Left lung (tissue), 10 donors: ENCODE results near the gene OR2Y1. TPM values are rescaled to one million over a fixed set of nuclear protein-coding genes. Genes with fewer than 3 reads are reported as not detected.
"Not testable (repeated sequence)": the region's sequence is repeated elsewhere in the genome, so short reads cannot be mapped to it uniquely, and the experiment has no call there.

Source experiments
- ATAC-seq: fragments of 200-7000 bp; cut with Tn5 transposase; one replicate; pipeline ENCODE4 v1.9.1; 2020; ENCODE audit warnings: moderate library complexity
- DNase-seq, 4 donors: peaks; one replicate each; pipeline ENCODE4 v3.0.0-alpha.2; 2013 to 2020
- H3K27ac ChIP-seq, 2 donors: fragments of 200-600 bp; sonication (generic) in 1 of 2; one replicate each; pipeline versions ENCODE4 v1.5.0 to v1.8.0; 2020 to 2021
- H3K27me3 ChIP-seq, 2 donors: fragments of 200-600 bp; sonication (generic) in 1 of 2; one replicate each; pipeline versions ENCODE4 v1.5.0 to v1.8.0; 2020 to 2021
- H3K36me3 ChIP-seq, 2 donors: fragments of 200-600 bp; sonication (generic) in 1 of 2; one replicate each; pipeline versions ENCODE4 v1.5.0 to v1.8.0; 2020 to 2021
- H3K4me1 ChIP-seq, 2 donors: fragments of 200-600 bp; one replicate each; pipeline ENCODE4 v1.8.0; 2021
- H3K4me3 ChIP-seq, 2 donors: fragments of 200-600 bp; sonication (generic) in 1 of 2; one replicate each; pipeline versions ENCODE4 v1.5.0 to v1.8.0; 2020 to 2021; ENCODE audit warnings: mild to moderate bottlenecking in 1 of 2
- H3K9me3 ChIP-seq, 2 donors: fragments of 200-600 bp; sonication (generic) in 1 of 2; one replicate each; pipeline versions ENCODE4 v1.5.0 to v1.8.0; 2020 to 2021
- CTCF ChIP-seq, 2 donors: fragments of 200-600 bp; sonication (generic) in 1 of 2; IDR thresholded peaks; one replicate each; pipeline versions ENCODE4 v1.5.0 to v1.8.0; 2021; ENCODE audit warnings: antibody characterized with exemption in 2 of 2
- intact Hi-C, 2 donors: fragments of 100-400 bp; cut with DNase I; formaldehyde crosslinking; loops; one replicate each; pipeline versions ENCODE4 v1.11.2 to v1.14.2; 2022
- polyA plus RNA-seq, 6 donors: library from polyadenylated mRNA; unstranded; fragments of 120-200 nt; gene quantifications; one replicate each; pipeline ENCODE4 v1.2.1, GENCODE V29; 2013; ENCODE audit not compliant: insufficient read length in 6 of 6
- total RNA-seq, 2 donors: library from RNA; stranded (reverse); fragmentation: NEBNext Ultra II Directional; extraction: Animal tissue kit (Norgen Biotek cat#: 25700); gene quantifications; one replicate each; pipeline ENCODE4 v1.2.1, GENCODE V29; 2021
- donor health status: DM: no; HTN: yes; CAD: no.
- donor health status: DM: no; HTN: no; CAD: no.

The OR2Y1 gene
- total and polyA plus RNA-seq, 8 donors: not detected

- no peaks in the 10 kb centered on the region for H3K36me3 ChIP-seq
- ATAC-seq (no peak), DNase-seq (no peak)
- intact Hi-C loops: no loop called here
- H3K9me3 ChIP-seq: peaks cover 0 to 19% of the 10 kb centered on the region in 2 donors
- no peak for TF ChIP-seq CTCF (IDR thresholded peaks at IDR 0.05)
- H3K27ac ChIP-seq: no peak overlapping the region
- H3K4me3 ChIP-seq: no peak overlapping the region
- H3K27me3 ChIP-seq: peaks cover 0 to 8% of the 10 kb centered on the region in 2 donors
- H3K4me1 ChIP-seq: no peaks in the 10 kb centered on the region
These were observed 30.0 kb upstream of the OR2Y1 start for GRCh38 chr5:180769821-180770220.

GRCh38 chr5:180755601-180756000 is 15.7 kb upstream of the OR2Y1 start:
- intact Hi-C loops: no loop called here
- no peak for ATAC-seq
- TF ChIP-seq CTCF (IDR thresholded peaks at IDR 0.05): no peak
- DNase-seq: no peak
- Histone ChIP-seq H3K9me3 (peaks cover 0 to 36% of the 10 kb centered on the region in 2 donors), H3K36me3 (no peaks in the 10 kb centered on the region), H3K27me3 (peaks cover 0 to 6% of the 10 kb centered on the region in 2 donors), H3K4me3 (no peak overlapping the region), H3K27ac (no peak overlapping the region), H3K4me1 (no peaks in the 10 kb centered on the region)

GRCh38 chr5:180744253-180744652 is 4.4 kb upstream of the OR2Y1 start:
- no peaks in the 10 kb centered on the region for H3K9me3 ChIP-seq
- no peaks in the 10 kb centered on the region for H3K36me3 ChIP-seq
- H3K27me3 ChIP-seq: peaks cover 0 to 42% of the 10 kb centered on the region in 2 donors
- no peak for TF ChIP-seq CTCF (IDR thresholded peaks at IDR 0.05)
- no peak for ATAC-seq
- no peak for DNase-seq
- H3K27ac ChIP-seq: no peak overlapping the region
- H3K4me1 ChIP-seq: no peaks in the 10 kb centered on the region
- no peak overlapping the region for H3K4me3 ChIP-seq
- intact Hi-C loops: no loop called here

- Histone ChIP-seq H3K4me3 (no peak overlapping the region), H3K27ac (no peak overlapping the region), H3K27me3 (peaks cover 0 to 52% of the 10 kb centered on the region in 2 donors), H3K9me3 (no peaks in the 10 kb centered on the region), H3K4me1 (no peaks in the 10 kb centered on the region), H3K36me3 (no peaks in the 10 kb centered on the region)
- no peak for TF ChIP-seq CTCF (IDR thresholded peaks at IDR 0.05)
- no peak for ATAC-seq
- intact Hi-C loops: no loop called here
- DNase-seq: no peak
These were observed 2.9 kb upstream of the OR2Y1 start for GRCh38 chr5:180742727-180743126.

GRCh38 chr5:180740953-180741352 is 1.1 kb upstream of the OR2Y1 start:
- ATAC-seq, DNase-seq, H3K4me1 ChIP-seq, H3K4me3 ChIP-seq, H3K36me3 ChIP-seq, H3K9me3 ChIP-seq, intact Hi-C loops, H3K27ac ChIP-seq: not testable (repeated sequence)
- H3K27me3 ChIP-seq: peaks cover 0 to 58% of the 10 kb centered on the region in 2 donors

- TF ChIP-seq CTCF (IDR thresholded peaks at IDR 0.05): no peak
- H3K36me3 ChIP-seq: no peaks in the 10 kb centered on the region
- H3K9me3 ChIP-seq: no peaks in the 10 kb centered on the region
- ATAC-seq (no peak), DNase-seq (no peak)
- peaks cover 0 to 60% of the 10 kb centered on the region in 2 donors for H3K27me3 ChIP-seq
- intact Hi-C loops: no loop called here
- no peak overlapping the region for H3K27ac ChIP-seq
- no peaks in the 10 kb centered on the region for H3K4me1 ChIP-seq
- no peak overlapping the region for H3K4me3 ChIP-seq
These were observed 587 bp downstream of the OR2Y1 start for GRCh38 chr5:180739271-180739670.
